Measurements from ENCODE around the gene POU3F1.
A peak's percentile ranks its signal among the peaks of the same experiment; 100 is the strongest.

DNA sequence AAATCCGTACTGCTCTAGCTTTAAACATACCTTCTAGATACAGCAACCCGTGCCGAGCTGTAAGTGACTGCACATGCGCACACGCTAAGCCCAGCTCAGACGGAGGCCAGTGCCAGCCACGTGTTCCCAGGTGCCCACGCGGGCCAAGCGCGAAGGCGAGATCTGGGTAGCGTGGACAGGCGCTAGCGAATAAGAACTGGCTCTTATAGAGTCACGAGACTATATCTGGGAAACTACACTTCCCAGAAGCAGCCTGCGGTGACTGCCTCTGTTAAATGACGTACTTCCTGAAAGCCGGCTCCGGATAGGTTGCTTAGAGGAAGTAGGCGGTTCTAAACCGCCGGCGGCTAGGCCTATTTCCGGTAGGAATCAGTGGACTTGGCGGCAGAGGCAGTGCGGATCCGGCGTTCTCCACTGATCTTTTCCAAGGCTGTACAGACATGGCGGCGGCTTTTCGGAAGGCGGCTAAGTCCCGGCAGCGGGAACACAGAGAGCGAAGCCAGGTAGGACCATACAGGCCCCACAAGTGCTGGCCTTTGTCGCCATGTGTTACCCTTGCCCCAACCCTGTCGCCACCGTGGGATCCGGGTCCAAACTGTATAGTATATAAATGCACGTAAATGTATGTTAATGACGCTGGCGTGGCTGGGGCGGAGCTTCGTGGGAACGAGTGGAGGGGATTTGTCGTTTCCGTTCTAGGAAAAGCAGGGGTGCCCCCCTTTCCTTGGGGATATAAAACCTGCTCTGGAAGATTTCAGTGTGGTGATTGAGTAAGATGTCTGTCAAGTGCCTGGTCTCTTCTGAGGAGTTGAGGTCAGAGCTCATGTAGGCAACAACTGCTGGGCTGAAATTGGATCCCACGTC lies 34.0 kb downstream of the POU3F1 start, which contains the start of gene UTP11:
- TF ChIP-seq, protein P1, sequence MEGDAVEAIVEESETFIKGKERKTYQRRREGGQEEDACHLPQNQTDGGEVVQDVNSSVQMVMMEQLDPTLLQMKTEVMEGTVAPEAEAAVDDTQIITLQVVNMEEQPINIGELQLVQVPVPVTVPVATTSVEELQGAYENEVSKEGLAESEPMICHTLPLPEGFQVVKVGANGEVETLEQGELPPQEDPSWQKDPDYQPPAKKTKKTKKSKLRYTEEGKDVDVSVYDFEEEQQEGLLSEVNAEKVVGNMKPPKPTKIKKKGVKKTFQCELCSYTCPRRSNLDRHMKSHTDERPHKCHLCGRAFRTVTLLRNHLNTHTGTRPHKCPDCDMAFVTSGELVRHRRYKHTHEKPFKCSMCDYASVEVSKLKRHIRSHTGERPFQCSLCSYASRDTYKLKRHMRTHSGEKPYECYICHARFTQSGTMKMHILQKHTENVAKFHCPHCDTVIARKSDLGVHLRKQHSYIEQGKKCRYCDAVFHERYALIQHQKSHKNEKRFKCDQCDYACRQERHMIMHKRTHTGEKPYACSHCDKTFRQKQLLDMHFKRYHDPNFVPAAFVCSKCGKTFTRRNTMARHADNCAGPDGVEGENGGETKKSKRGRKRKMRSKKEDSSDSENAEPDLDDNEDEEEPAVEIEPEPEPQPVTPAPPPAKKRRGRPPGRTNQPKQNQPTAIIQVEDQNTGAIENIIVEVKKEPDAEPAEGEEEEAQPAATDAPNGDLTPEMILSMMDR (IDR thresholded peaks at IDR 0.05) = peak in 1 of 3 donors; percentile 6
- TF ChIP-seq POLR2A (IDR thresholded peaks at IDR 0.05) (peak; percentile 46), EP300 (IDR thresholded peaks at IDR 0.05) (peak; percentile 87)

Measured in ovary (tissue), 3 donors.